Fibroblast of pulmonary artery (primary cell): ENCODE measurements around the gene RASGRP4.

Experiments used
- DNase-seq: peaks from one replicate; pipeline ENCODE4 v3.0.0-alpha.2; 2010; ENCODE audit warnings: low read depth
- H3K4me3 ChIP-seq: replicated peaks from 2 replicates; pipeline ENCODE4 v1.5.1; 2011; ENCODE audit warnings: low read depth, mild to moderate bottlenecking, control low read depth, low read length, moderate library complexity
- TF ChIP-seq, protein P1 (sequence below): IDR thresholded peaks from 2 replicates; pipeline ENCODE4 v1.5.1; 2011; ENCODE audit warnings: mild to moderate bottlenecking, control low read depth, low read length, inconsistent platforms; ENCODE audit errors: missing control alignments

The RASGRP4 gene

DNA sequence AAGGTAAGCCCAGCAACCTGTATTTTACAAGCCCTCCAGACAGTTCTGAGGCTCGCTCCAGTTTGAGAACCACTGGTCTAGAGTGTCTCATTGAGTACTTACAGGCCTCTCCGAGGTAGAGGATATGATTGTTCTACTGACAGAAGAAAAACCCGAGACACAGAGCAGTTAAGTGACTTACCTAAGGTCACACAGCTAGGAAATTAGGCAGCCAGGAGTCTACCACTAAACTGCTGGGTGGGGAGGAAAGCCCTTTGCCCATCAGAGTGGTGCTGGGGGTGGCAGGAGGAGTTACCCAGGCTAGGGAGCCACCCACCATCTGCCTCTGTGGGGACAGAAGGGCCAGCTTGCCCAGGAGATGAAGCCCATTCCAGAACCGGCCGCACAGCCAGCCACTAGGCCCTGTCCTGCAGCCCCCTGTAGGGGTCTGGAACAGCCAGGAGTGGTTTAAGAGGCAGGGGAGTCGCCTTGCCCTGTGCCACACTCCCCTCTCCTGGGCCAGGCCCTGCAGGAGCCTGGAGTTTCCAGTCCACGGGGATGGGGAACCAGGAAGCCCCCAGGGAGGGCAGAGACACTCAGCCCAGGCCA, 703 bp downstream of the RASGRP4 start:
- TF ChIP-seq, protein P1, sequence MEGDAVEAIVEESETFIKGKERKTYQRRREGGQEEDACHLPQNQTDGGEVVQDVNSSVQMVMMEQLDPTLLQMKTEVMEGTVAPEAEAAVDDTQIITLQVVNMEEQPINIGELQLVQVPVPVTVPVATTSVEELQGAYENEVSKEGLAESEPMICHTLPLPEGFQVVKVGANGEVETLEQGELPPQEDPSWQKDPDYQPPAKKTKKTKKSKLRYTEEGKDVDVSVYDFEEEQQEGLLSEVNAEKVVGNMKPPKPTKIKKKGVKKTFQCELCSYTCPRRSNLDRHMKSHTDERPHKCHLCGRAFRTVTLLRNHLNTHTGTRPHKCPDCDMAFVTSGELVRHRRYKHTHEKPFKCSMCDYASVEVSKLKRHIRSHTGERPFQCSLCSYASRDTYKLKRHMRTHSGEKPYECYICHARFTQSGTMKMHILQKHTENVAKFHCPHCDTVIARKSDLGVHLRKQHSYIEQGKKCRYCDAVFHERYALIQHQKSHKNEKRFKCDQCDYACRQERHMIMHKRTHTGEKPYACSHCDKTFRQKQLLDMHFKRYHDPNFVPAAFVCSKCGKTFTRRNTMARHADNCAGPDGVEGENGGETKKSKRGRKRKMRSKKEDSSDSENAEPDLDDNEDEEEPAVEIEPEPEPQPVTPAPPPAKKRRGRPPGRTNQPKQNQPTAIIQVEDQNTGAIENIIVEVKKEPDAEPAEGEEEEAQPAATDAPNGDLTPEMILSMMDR = no peak
- H3K4me3 ChIP-seq = no peak overlapping the region
- DNase-seq = no peak

DNA sequence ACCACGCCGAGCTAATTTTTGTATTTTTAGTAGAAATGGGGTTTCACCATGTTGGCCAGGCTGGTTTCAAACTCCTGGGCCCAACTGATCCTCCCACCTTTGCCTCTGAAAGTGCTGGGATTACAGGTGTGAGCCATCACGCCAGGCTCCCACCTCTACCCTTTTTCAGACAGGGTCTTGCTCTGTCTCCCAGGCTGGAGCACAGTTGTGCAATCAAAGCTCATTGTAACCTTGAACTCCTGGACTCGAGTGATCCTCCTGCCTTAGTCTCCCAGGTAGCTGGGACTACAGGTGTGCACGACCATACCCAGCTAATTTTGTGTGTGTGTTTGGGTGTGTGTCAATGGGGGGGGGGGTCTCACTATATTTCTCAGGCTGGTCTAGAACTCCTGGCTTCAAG, 1.7 kb downstream of the RASGRP4 start:
- TF ChIP-seq, protein P1 = no peak
- DNase-seq = no peak
- no peak overlapping the region for H3K4me3 ChIP-seq

- TF ChIP-seq, protein P1 = no peak
- no peak overlapping the region for H3K4me3 ChIP-seq
- DNase-seq = no peak
Measured at GRCh38 chr19:38422438-38422837, 3.6 kb downstream of the RASGRP4 start.

DNA sequence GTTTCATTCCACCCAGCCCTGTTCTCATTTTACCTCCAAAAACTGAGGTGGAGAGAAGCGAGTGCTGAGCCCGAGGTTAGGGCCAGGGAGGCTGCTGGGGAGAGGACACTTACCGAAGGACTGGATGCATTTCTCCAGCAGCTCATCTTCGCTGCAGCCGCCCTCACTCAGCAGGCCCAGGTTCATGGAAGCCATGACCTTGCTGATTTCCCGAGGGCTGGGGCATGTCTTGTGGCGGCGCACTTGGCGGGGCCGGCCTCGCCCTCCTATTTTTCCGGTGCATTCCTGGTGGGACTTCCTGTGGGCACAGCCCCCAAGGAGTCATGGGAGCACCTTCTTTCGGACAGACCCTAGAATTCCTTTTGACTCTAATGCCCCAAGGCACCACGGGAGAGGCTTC, 4.2 kb downstream of the RASGRP4 start:
- TF ChIP-seq, protein P1 = no peak
- H3K4me3 ChIP-seq = no peak overlapping the region
- DNase-seq = no peak

DNA sequence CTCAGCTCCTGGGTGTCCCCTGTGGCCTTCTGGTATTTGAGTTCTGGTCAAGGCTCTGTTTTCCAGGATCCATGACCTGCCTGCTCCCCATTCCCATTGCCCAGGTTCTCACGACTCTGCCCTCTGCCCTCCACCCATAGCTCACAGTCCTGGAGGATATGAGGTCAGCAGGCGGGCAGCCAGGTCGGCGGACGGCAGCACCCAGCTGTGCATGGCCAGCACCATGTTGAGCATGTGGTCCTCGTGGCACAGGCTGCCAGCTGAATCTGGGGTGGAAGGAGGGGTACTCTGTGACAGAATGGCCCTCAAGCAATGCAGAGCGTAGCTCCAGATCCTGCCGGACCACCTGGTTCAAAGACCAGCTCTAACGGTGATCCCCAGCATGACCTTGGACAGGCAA, 5.1 kb downstream of the RASGRP4 start:
- TF ChIP-seq, protein P1 = no peak
- H3K4me3 ChIP-seq = no peak overlapping the region
- DNase-seq = no peak

GRCh38 chr19:38417544-38418506, 8.2 kb downstream of the RASGRP4 start:
- no peak for DNase-seq

More at GRCh38 chr19:38417544-38418506, 8.2 kb downstream of the RASGRP4 start:
- TF ChIP-seq, protein P1 = no peak
- no peak overlapping the region for H3K4me3 ChIP-seq
